Glutamatergic neuron (in vitro differentiated cells): ENCODE measurements around the gene ATP5PD. TPM values are rescaled to one million over a fixed set of nuclear protein-coding genes. Genes with fewer than 3 reads are reported as not detected.
"Not testable (repeated sequence)": the region's sequence is repeated elsewhere in the genome, so short reads cannot be mapped to it uniquely, and the experiment has no call there.

ENCODE experiments used
- DNase-seq: peaks from one replicate; pipeline ENCODE4 v3.0.0; 2022
- H3K27ac Mint-ChIP-seq: one replicate; pipeline ENCODE4 v1.8.0; 2020; ENCODE audit warnings: mild to moderate bottlenecking, mixed read lengths, inconsistent platforms; ENCODE audit not compliant: unreplicated experiment
- H3K27me3 Mint-ChIP-seq: one replicate; pipeline ENCODE4 v1.8.0; 2020; ENCODE audit warnings: mild to moderate bottlenecking, moderate library complexity, mixed read lengths, inconsistent platforms; ENCODE audit not compliant: unreplicated experiment
- H3K36me3 Mint-ChIP-seq: one replicate; pipeline ENCODE4 v1.8.0; 2020; ENCODE audit warnings: mild to moderate bottlenecking, mixed read lengths, inconsistent platforms; ENCODE audit not compliant: unreplicated experiment
- H3K4me1 Mint-ChIP-seq: one replicate; pipeline ENCODE4 v1.8.0; 2020; ENCODE audit warnings: mild to moderate bottlenecking, low read depth, mixed read lengths, inconsistent platforms; ENCODE audit not compliant: unreplicated experiment
- H3K4me3 Mint-ChIP-seq: one replicate; pipeline ENCODE4 v1.8.0; 2020; ENCODE audit warnings: mild to moderate bottlenecking, mixed read lengths, inconsistent platforms; ENCODE audit not compliant: unreplicated experiment
- H3K9me3 Mint-ChIP-seq: one replicate; pipeline ENCODE4 v1.8.0; 2020; ENCODE audit warnings: mild to moderate bottlenecking, moderate library complexity, mixed read lengths, inconsistent platforms; ENCODE audit not compliant: unreplicated experiment
- total RNA-seq: library from RNA; stranded (reverse); fragmentation: NEBNext Ultra II Directional; extraction: Animal tissue kit (Norgen Biotek cat#: 25700); gene quantifications from one replicate; pipeline ENCODE4 v1.2.1, GENCODE V29; 2021; ENCODE audit not compliant: unreplicated experiment
- TF ChIP-seq, protein P1 (sequence below): fragments of 200-600 bp; sonication (generic); IDR thresholded peaks from one replicate; pipeline ENCODE4 v1.5.0; 2021; ENCODE audit not compliant: partially characterized antibody, unreplicated experiment

ATP5PD gene
- total RNA-seq, 1 donor from 2014 or later = 139 TPM

DNA sequence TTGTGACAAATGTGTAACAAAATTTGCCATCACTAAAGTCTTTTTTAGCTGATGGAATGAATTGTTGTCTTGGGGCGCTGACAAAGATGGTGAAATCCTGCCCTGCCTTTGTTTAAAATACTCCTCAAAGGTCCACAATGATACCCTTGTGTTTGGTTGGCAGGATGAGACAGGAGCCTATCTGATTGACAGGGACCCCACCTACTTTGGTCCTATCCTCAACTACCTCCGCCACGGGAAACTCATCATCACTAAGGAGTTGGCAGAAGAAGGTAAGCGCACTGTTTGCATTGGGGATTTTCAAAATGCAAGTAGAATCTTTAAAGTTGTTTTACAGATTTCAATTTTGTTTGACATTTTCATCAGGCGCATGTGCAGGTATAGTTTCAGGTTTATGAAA is 2.3 kb upstream of the ATP5PD start:
- TF ChIP-seq, protein P1, sequence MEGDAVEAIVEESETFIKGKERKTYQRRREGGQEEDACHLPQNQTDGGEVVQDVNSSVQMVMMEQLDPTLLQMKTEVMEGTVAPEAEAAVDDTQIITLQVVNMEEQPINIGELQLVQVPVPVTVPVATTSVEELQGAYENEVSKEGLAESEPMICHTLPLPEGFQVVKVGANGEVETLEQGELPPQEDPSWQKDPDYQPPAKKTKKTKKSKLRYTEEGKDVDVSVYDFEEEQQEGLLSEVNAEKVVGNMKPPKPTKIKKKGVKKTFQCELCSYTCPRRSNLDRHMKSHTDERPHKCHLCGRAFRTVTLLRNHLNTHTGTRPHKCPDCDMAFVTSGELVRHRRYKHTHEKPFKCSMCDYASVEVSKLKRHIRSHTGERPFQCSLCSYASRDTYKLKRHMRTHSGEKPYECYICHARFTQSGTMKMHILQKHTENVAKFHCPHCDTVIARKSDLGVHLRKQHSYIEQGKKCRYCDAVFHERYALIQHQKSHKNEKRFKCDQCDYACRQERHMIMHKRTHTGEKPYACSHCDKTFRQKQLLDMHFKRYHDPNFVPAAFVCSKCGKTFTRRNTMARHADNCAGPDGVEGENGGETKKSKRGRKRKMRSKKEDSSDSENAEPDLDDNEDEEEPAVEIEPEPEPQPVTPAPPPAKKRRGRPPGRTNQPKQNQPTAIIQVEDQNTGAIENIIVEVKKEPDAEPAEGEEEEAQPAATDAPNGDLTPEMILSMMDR = no peak
- Mint-ChIP-seq H3K27ac (no peak overlapping the region), H3K36me3 (no peaks in the 10 kb centered on the region), H3K4me3 (peak overlapping the region; percentile 16), H3K9me3 (peaks cover 6% of the 10 kb centered on the region), H3K4me1 (peaks cover 5% of the 10 kb centered on the region), H3K27me3 (peaks cover 4% of the 10 kb centered on the region)
- DNase-seq = no peak

DNA sequence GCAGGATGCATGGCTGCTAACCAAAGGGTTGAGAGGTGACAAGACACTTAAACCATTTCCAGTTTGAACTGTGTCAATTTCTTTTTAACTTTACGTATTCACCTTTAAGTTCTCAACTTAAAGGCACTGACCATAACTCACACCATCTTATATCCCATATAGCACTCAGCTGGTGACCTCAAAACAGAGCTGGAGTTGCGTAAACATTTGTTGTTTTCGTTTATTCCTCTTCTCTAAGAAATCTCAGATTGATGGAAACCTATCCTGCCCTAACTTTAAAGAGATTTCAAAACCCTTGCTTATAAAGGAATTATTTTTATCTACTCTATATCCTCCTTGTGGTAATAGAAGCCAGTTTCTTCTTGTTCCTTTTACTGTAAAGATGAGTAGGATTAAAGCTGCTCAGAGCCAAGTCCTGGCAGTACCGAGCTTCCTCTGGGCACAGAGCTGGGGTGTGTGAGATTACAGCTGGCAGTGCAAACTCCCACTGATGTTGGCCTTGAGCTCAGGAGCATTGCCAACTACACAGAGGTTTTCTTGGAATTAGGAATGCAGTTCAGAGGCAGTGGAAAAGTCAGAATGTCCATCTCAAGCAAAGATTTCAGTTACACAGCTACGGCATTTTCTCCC is 1.6 kb upstream of the ATP5PD start:
- Mint-ChIP-seq H3K36me3 (no peaks in the 10 kb centered on the region), H3K27ac (no peak overlapping the region), H3K4me3 (peak overlapping the region; percentile 98), H3K27me3 (peaks cover 4% of the 10 kb centered on the region), H3K4me1 (peaks cover 5% of the 10 kb centered on the region), H3K9me3 (peaks cover 6% of the 10 kb centered on the region)
- TF ChIP-seq, protein P1 = no peak
- no peak for DNase-seq

DNA sequence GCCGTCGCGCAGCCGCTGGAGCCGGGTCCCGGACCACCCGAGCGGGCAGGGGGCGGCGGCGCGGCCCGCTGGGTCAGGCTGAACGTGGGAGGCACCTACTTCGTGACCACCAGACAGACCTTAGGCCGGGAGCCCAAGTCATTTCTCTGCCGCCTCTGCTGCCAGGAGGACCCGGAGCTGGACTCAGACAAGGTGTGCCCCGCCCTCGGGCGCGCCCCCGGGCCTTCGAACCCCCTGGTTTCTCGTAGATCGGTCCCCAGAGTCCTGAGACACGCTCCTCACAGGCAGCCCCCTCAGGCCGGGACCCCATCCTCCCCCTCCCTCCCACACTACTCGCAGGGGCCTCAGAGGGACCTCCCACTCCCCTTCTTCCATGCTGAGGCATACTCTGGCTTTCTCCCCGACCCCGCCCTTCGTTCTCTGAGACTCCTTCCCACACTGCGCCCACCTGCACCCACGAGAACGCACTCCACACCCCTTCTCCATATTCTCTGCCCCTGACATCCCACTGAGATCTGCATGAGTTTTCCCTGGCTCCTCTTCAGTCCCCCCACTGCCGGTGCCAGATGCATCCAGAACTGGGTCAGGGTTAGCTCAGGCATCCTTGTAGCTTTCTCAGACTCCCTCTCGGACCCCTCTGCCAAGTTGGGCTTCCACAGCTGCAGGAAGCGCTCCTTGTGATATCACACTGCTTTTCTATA is 779 bp upstream of the ATP5PD start:
- no peaks in the 10 kb centered on the region for H3K36me3 Mint-ChIP-seq
- peaks cover 6% of the 10 kb centered on the region for H3K9me3 Mint-ChIP-seq
- H3K27ac Mint-ChIP-seq = peak overlapping the region; percentile 80
- H3K27me3 Mint-ChIP-seq = peaks cover 4% of the 10 kb centered on the region
- H3K4me1 Mint-ChIP-seq = peaks cover 5% of the 10 kb centered on the region
- TF ChIP-seq, protein P1 = no peak
- peak; percentile 50 for DNase-seq
- peak overlapping the region; percentile 98 for H3K4me3 Mint-ChIP-seq

DNA sequence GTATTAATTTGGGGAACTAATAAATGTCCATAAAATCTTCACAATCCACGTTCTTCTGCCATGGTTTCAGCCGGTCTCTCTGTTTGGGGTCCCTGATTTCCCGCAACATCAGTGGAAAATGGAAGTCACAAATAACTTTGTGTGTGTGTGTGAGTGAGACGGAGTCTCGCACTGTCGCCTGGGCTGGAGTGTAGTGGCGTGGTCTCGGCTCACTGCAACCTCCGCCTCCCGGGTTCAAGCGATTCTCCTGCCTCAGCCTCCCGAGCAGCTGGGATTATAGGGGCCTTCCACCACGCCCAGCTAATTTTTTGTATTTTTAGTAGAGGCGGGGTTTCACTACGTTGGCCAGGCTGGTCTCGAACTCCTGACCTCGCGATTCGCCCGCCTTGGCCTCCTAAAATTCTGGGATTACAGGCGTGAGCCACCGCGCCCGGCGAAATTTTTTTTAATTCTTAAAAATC is 793 bp downstream of the ATP5PD start:
- DNase-seq = peak; percentile 40
- peak overlapping the region; percentile 72 for H3K27ac Mint-ChIP-seq
- not testable (repeated sequence) for H3K36me3 Mint-ChIP-seq, H3K9me3 Mint-ChIP-seq, H3K27me3 Mint-ChIP-seq, H3K4me1 Mint-ChIP-seq
- peak overlapping the region; percentile 89 for H3K4me3 Mint-ChIP-seq

DNA sequence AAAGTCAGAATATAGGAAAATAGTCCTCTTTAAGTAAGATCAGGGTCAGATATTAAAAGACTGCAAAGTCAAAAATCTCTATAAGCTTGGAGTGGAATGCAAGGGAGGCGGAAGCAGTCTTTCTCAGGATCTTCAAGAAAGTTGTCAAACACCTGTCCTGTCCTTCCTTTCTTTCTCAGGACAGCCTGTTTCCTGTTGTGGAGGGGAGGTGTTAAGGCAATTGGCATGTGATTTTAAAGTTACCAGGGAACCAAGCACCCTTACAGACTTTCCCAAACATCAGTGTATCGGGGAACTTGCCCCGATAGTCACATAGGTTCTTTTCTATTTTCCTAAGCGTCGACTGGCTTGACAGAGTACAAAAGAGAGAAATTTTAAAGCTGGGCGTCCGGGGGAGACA is 2.1 kb downstream of the ATP5PD start:
- H3K4me1 Mint-ChIP-seq = peaks cover 5% of the 10 kb centered on the region
- H3K4me3 Mint-ChIP-seq = peak overlapping the region; percentile 69

DNA sequence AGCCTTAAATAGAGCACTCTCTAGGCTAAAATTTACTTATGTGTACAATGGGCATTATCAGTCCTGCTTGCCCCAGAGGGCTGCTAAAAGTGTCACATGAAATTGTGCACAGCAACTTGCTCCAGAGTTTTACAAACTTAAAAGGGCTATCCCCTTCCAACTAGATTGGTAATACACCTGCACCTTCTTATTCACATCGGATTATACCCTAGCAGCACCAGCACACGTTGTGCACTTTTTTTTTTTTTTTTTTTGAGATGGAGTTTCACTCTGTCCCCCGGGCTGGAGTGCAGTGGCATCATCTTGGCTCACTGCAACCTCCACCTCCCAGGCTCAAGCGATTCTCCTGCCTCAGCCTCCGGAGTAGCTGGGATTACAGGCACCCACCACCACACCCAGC is 3.0 kb downstream of the ATP5PD start:
- not testable (repeated sequence) for H3K27ac Mint-ChIP-seq, H3K4me3 Mint-ChIP-seq, H3K9me3 Mint-ChIP-seq, DNase-seq, H3K36me3 Mint-ChIP-seq, H3K27me3 Mint-ChIP-seq, H3K4me1 Mint-ChIP-seq

More for the DNA sequence above, 2.1 kb downstream of the ATP5PD start:
- H3K9me3 Mint-ChIP-seq = peaks cover 6% of the 10 kb centered on the region
- TF ChIP-seq, protein P1 = no peak
- H3K36me3 Mint-ChIP-seq = no peaks in the 10 kb centered on the region
- no peak overlapping the region for H3K27ac Mint-ChIP-seq
- DNase-seq = no peak
- H3K27me3 Mint-ChIP-seq = peaks cover 4% of the 10 kb centered on the region
